NT2/D1 (cell line): ENCODE measurements around the gene ATXN7L3.

ENCODE experiments used
- DNase-seq: peaks from one replicate; pipeline ENCODE4 v3.0.0-alpha.2; 2011; ENCODE audit warnings: low read depth, low spot score
- H3K27me3 ChIP-seq: 2 replicates; pipeline ENCODE4 v1.6.0; 2011; ENCODE audit warnings: mild to moderate bottlenecking; ENCODE audit not compliant: insufficient read length, insufficient read depth
- H3K36me3 ChIP-seq: 2 replicates; pipeline ENCODE4 v1.6.1; 2011; ENCODE audit warnings: mild to moderate bottlenecking, low read length, mixed read lengths; ENCODE audit not compliant: insufficient read depth, insufficient read length
- H3K4me1 ChIP-seq: 2 replicates; pipeline ENCODE4 v1.5.1; 2011; ENCODE audit not compliant: insufficient read depth, insufficient read length
- H3K4me3 ChIP-seq: 2 replicates; pipeline ENCODE4 v1.5.1; 2011; ENCODE audit warnings: low read depth; ENCODE audit not compliant: insufficient read length
- H3K9ac ChIP-seq: 2 replicates; pipeline ENCODE4 v1.6.0; 2011; ENCODE audit warnings: low read depth; ENCODE audit not compliant: insufficient read length
- H3K9me3 ChIP-seq: 2 replicates; pipeline ENCODE4 v1.5.1; 2011; ENCODE audit warnings: mild to moderate bottlenecking, low read length; ENCODE audit not compliant: insufficient read depth
- SUZ12 ChIP-seq: IDR thresholded peaks from 2 replicates; pipeline ENCODE4 v1.6.1; 2011; ENCODE audit not compliant: insufficient read length, insufficient read depth; ENCODE audit errors: extremely low read depth
- YY1 ChIP-seq: IDR thresholded peaks from 2 replicates; pipeline ENCODE4 v1.6.1; 2011; ENCODE audit not compliant: insufficient read length, insufficient read depth
- ZNF274 ChIP-seq: IDR thresholded peaks from 2 replicates; pipeline ENCODE4 v1.6.1; 2011; ENCODE audit warnings: mild to moderate bottlenecking, low read depth, low read length

ATXN7L3 gene

DNA sequence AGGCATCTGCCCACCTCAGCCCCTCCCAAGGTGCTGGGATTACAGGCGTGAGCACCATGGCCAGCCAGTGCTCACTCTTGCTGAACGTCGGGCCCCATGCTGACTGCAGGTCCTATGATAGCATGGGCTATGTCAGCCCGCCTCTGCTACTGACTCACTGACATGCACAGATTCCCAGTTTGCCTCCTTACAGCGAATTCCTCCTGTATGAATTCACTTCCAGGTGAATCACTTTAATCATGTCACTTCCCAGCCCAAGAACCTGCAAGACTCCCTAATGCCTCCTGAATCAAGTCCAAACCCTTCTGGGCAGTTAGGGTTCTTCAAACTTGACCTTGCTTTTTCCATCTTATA, 35.9 kb upstream of the ATXN7L3 start:
- DNase-seq: no peak
- Histone ChIP-seq H3K36me3 (no peaks in the 10 kb centered on the region), H3K27me3 (no peaks in the 10 kb centered on the region), H3K4me3 (no peak overlapping the region), H3K4me1 (peaks cover 3% of the 10 kb centered on the region), H3K9ac (no peak overlapping the region), H3K9me3 (no peaks in the 10 kb centered on the region; the same call in 1 of the 2 replicates)
- TF ChIP-seq YY1 (no peak), SUZ12 (no peak), ZNF274 (no peak)

GRCh38 chr17:44233582-44233981, 33.9 kb upstream of the ATXN7L3 start:
- no peak overlapping the region for H3K9ac ChIP-seq
- no peak for TF ChIP-seq YY1
- TF ChIP-seq SUZ12: no peak
- TF ChIP-seq ZNF274: no peak
- H3K36me3 ChIP-seq: no peaks in the 10 kb centered on the region
- no peak overlapping the region for H3K4me3 ChIP-seq
- peaks cover 3% of the 10 kb centered on the region for H3K4me1 ChIP-seq
- no peak for DNase-seq
- no peaks in the 10 kb centered on the region for H3K27me3 ChIP-seq
- no peaks in the 10 kb centered on the region; the same call in 1 of the 2 replicates for H3K9me3 ChIP-seq

GRCh38 chr17:44232061-44232460, 32.4 kb upstream of the ATXN7L3 start:
- TF ChIP-seq ZNF274: no peak
- no peak for TF ChIP-seq YY1
- TF ChIP-seq SUZ12: no peak
- Histone ChIP-seq H3K9me3 (no peaks in the 10 kb centered on the region), H3K9ac (no peak overlapping the region), H3K4me3 (no peak overlapping the region), H3K36me3 (no peaks in the 10 kb centered on the region), H3K4me1 (peaks cover 5% of the 10 kb centered on the region), H3K27me3 (no peaks in the 10 kb centered on the region)
- no peak for DNase-seq

- Histone ChIP-seq H3K9ac (no peak overlapping the region), H3K27me3 (no peaks in the 10 kb centered on the region), H3K36me3 (no peaks in the 10 kb centered on the region), H3K4me1 (peaks cover 3% of the 10 kb centered on the region), H3K9me3 (no peaks in the 10 kb centered on the region), H3K4me3 (no peak overlapping the region)
- no peak for TF ChIP-seq ZNF274
- no peak for TF ChIP-seq YY1
- no peak for TF ChIP-seq SUZ12
- DNase-seq: no peak
These were observed 30.5 kb upstream of the ATXN7L3 start for GRCh38 chr17:44230140-44230539.

GRCh38 chr17:44229090-44229489, 29.4 kb upstream of the ATXN7L3 start:
- H3K9me3 ChIP-seq: no peaks in the 10 kb centered on the region
- H3K27me3 ChIP-seq: no peaks in the 10 kb centered on the region
- no peak for DNase-seq
- no peak overlapping the region for H3K9ac ChIP-seq
- no peak overlapping the region for H3K4me3 ChIP-seq
- peaks cover 2% of the 10 kb centered on the region for H3K4me1 ChIP-seq
- H3K36me3 ChIP-seq: no peaks in the 10 kb centered on the region
- TF ChIP-seq SUZ12: no peak
- TF ChIP-seq YY1: no peak
- no peak for TF ChIP-seq ZNF274

GRCh38 chr17:44223541-44224071, 23.9 kb upstream of the ATXN7L3 start:
- Histone ChIP-seq H3K4me3 (no peak overlapping the region), H3K36me3 (no peaks in the 10 kb centered on the region), H3K9me3 (no peaks in the 10 kb centered on the region), H3K9ac (peak overlapping the region; percentile 15), H3K4me1 (peaks cover 2% of the 10 kb centered on the region), H3K27me3 (no peaks in the 10 kb centered on the region)
- TF ChIP-seq SUZ12 (no peak), ZNF274 (no peak), YY1 (no peak)
- DNase-seq: no peak

DNA sequence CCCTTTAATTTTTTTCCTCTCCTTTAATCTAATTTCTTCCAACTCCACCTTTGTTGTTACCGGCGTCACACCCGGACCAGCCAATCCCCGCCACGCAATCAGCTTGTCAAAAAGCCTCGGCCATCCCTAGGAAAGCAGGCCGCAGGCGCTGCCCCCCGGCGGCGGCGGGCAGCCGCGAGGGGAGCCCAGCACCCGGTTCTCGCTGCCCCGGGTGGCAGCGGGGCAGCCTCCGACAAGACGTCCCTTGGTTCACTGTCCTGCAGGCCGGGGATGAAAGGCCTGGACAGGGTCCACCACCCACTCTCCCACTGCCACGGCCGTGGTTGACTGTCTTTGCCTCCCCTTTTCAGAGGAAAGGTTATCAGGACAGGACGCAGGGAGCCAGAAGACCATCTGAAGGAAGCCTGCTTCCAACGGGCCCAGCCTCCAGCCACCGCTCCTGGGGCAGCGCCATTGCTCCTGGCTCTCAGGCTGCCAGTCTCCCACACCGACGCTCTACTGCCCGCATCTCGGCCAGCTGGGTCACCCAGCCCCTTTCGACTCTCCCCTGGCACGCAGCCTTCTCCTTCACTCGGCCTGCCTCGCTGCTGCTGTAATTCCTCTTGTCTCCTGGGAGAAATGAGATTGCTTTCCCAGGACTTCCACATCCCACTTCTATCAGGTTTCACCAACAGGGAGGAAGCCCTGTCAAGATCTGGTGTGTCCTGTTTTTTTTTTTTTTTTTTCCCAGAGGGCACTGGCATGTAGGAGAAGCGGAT, 22.6 kb upstream of the ATXN7L3 start:
- peak overlapping the region; percentile 98 for H3K9ac ChIP-seq
- TF ChIP-seq SUZ12: no peak
- no peak for TF ChIP-seq ZNF274
- TF ChIP-seq YY1: no peak
- peak overlapping the region; percentile 86 for H3K4me3 ChIP-seq
- peaks cover 9% of the 10 kb centered on the region for H3K36me3 ChIP-seq
- no peaks in the 10 kb centered on the region for H3K27me3 ChIP-seq
- no peaks in the 10 kb centered on the region for H3K9me3 ChIP-seq
- H3K4me1 ChIP-seq: peaks cover 1% of the 10 kb centered on the region
- DNase-seq: no peak
